DMS 273 (cell line): ENCODE measurements around the gene PHACTR3.
"Not testable (repeated sequence)": the region's sequence is repeated elsewhere in the genome, so short reads cannot be mapped to it uniquely, and the experiment has no call there.

Experiments used
- DNase-seq: peaks from one replicate; lab custom pipeline; 2025; ENCODE audit not compliant: unreplicated experiment; lab: John Stamatoyannopoulos, UW

The PHACTR3 gene

GRCh38 chr20:59603781-59604541 is at the start of gene PHACTR3:
PHACTR3 (plus strand) TSS chr20:59604540; CDS start chr20:59605015, 475 bp downstream.
- peak; percentile 29 for DNase-seq

- DNase-seq = not testable (repeated sequence)
These were observed 46.4 kb upstream of the PHACTR3 start for GRCh38 chr20:59557733-59558529.

GRCh38 chr20:59559024-59559817 is 45.1 kb upstream of the PHACTR3 start:
- DNase-seq = no peak

GRCh38 chr20:59559863-59560262 is 44.5 kb upstream of the PHACTR3 start:
- no peak for DNase-seq

- peak; percentile 65 for DNase-seq
These were observed 43.6 kb upstream of the PHACTR3 start for GRCh38 chr20:59560588-59561227.

- DNase-seq = no peak
These were observed 43.1 kb upstream of the PHACTR3 start for GRCh38 chr20:59561228-59561605.

- no peak for DNase-seq
These were observed 42.6 kb upstream of the PHACTR3 start for GRCh38 chr20:59561614-59562277.

- DNase-seq = no peak
These were observed 40.2 kb upstream of the PHACTR3 start for GRCh38 chr20:59564171-59564570.

- no peak for DNase-seq
These were observed 39.4 kb upstream of the PHACTR3 start for GRCh38 chr20:59564943-59565342.

- DNase-seq = no peak
These were observed 38.4 kb upstream of the PHACTR3 start for GRCh38 chr20:59565768-59566461.

- DNase-seq = no peak
These were observed 37.5 kb upstream of the PHACTR3 start for GRCh38 chr20:59566631-59567524.

- DNase-seq = no peak
These were observed 36.5 kb upstream of the PHACTR3 start for GRCh38 chr20:59567585-59568508.

- DNase-seq = no peak
These were observed 35.8 kb upstream of the PHACTR3 start for GRCh38 chr20:59568509-59569024.

- no peak for DNase-seq
These were observed 35.0 kb upstream of the PHACTR3 start for GRCh38 chr20:59569305-59569704.

- no peak for DNase-seq
These were observed 33.2 kb upstream of the PHACTR3 start for GRCh38 chr20:59571151-59571550.

GRCh38 chr20:59571551-59572314 is 32.6 kb upstream of the PHACTR3 start:
- peak; percentile 76 for DNase-seq

GRCh38 chr20:59572515-59572914 is 31.8 kb upstream of the PHACTR3 start:
- no peak for DNase-seq
